ENCODE results near the gene FAM169A. TPM values are rescaled to one million over a fixed set of nuclear protein-coding genes. Genes with fewer than 3 reads are reported as not detected.
"Not testable (repeated sequence)": the region's sequence is repeated elsewhere in the genome, so short reads cannot be mapped to it uniquely, and the experiment has no call there.

The FAM169A gene
- total RNA-seq, 1 donor from 2014 or later = 6.3 TPM

DNA sequence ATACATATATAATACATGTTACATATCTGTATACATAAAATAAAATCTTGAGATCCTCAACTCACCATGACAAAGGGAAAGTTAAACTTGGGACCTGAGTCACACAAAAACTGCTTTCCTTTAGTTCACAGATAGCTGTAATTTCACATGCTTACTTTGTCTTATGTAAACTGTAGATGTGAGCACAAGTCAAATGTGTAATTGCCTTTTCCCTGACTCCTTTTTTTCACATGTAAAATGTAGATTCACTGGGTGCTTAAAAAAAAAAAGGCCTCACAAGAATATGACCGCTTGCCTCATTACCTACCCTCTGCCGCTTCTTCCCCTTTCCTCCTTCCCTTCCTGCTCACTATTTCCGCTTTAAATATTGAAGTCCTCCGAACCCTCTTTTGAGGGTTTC lies 21.9 kb upstream of the FAM169A start:
- intact Hi-C loops (cut with micrococcal nuclease) = no loop called here
- H3K36me3 ChIP-seq = no peaks in the 10 kb centered on the region
- DNase-seq = no peak
- no peaks in the 10 kb centered on the region for H3K9me3 ChIP-seq (replicated peaks)
- peaks cover 8% of the 10 kb centered on the region for H3K27me3 ChIP-seq (ENCODE audit: low read depth)
- H3K27ac ChIP-seq (replicated peaks) = no peak overlapping the region
- no peaks in the 10 kb centered on the region for H3K4me1 ChIP-seq
- no peak overlapping the region for H3K4me3 ChIP-seq
- TF ChIP-seq, protein P1, sequence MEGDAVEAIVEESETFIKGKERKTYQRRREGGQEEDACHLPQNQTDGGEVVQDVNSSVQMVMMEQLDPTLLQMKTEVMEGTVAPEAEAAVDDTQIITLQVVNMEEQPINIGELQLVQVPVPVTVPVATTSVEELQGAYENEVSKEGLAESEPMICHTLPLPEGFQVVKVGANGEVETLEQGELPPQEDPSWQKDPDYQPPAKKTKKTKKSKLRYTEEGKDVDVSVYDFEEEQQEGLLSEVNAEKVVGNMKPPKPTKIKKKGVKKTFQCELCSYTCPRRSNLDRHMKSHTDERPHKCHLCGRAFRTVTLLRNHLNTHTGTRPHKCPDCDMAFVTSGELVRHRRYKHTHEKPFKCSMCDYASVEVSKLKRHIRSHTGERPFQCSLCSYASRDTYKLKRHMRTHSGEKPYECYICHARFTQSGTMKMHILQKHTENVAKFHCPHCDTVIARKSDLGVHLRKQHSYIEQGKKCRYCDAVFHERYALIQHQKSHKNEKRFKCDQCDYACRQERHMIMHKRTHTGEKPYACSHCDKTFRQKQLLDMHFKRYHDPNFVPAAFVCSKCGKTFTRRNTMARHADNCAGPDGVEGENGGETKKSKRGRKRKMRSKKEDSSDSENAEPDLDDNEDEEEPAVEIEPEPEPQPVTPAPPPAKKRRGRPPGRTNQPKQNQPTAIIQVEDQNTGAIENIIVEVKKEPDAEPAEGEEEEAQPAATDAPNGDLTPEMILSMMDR (IDR thresholded peaks at IDR 0.05; ENCODE audit: borderline replicate concordance) = no peak

DNA sequence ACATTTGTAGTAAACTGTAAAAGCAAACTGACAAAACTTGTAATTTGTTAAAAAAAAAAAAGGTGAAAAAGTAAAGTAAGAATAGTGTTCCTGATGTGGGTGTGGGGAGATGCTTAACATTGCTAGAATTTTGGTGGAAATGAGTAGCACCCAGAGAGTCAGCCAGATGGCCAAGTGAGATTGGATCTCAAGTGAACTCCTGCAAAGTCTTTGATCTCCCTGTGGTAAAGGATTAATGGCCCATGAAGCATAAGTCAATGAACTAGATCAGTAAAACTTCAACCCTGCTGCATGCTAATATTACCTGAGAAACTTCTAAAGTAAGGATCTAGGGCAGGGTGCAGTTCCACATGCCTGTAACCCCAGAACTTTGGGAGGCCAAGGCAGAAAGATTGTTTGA lies 19.0 kb upstream of the FAM169A start:
- TF ChIP-seq, protein P1 (IDR thresholded peaks at IDR 0.05; ENCODE audit: borderline replicate concordance) = no peak
- intact Hi-C loops (cut with micrococcal nuclease) = no loop called here
- no peaks in the 10 kb centered on the region for H3K9me3 ChIP-seq (replicated peaks)
- H3K27me3 ChIP-seq (ENCODE audit: low read depth) = peaks cover 8% of the 10 kb centered on the region
- no peaks in the 10 kb centered on the region for H3K36me3 ChIP-seq
- DNase-seq = no peak
- no peak overlapping the region for H3K27ac ChIP-seq (replicated peaks)
- H3K4me3 ChIP-seq = no peak overlapping the region
- H3K4me1 ChIP-seq = no peaks in the 10 kb centered on the region

DNA sequence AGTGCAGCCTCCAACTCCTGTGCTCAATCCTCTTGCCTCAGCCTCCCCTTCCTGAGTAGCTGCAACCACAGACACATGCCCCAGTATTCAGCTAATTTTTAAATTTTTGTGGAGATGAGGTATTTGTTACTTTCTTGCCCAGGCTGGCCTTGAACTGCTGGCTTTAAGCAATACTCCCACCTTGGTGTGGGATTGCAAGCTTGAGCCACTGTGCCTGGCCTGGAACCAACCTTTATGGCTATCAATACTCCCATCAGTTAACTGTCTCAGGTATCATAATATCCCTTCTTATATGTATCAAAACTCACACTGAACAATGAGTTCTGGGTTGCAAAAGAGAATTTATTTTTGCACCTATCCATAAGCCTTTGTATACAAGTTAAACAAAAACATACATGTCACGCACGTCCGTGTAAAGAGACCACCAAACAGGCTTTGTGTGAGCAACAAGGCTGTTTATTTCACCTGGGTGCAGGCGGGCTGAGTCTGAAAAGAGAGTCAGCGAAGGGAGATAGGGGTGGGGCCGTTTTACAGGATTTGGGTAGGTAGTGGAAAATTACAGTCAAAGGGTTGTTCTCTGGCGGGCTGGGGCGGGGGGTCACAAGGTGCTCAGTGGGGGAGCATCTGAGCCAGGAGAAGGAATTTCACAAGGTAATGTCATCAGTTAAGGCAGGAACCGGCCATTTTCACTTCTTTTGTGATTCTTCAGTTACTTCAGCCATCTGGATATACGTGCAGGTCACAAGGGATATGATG lies 16.4 kb upstream of the FAM169A start:
- H3K36me3 ChIP-seq; H3K4me3 ChIP-seq; H3K27ac ChIP-seq (replicated peaks); DNase-seq; H3K9me3 ChIP-seq (replicated peaks); intact Hi-C loops (cut with micrococcal nuclease); H3K27me3 ChIP-seq (ENCODE audit: low read depth); H3K4me1 ChIP-seq: not testable (repeated sequence)

DNA sequence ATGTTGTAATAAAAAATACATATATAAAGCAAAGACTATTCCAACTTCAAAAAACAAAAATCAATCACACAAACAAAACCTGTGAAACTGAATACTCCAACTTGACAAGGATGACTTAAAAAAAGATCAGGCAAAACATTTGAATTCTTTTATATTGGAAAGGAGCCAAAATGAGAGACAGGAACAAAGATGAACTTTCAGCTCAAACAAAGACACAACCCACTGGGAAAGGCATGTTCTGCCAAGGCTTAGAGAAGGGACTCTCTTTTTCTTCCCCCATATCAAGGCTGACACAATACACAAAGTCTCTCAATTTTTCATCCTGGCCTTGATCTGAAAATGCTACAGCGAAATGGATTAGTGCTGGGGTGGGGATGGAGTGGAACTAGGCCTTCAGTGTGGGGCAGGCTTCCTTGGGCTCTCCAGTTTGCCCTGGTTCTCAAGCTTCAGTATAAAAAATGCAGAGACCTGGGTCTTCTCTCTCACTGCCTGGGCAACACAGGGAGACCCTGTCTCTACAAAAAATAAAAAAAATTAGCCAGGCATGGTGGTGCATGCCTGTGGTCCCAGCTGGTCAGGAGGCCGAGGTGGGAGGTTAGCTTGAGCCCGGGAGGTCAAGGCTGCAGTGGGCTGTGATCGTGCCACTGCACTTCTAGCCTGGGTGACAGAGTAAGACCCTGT lies 11.6 kb upstream of the FAM169A start:
- TF ChIP-seq, protein P1 (IDR thresholded peaks at IDR 0.05; ENCODE audit: borderline replicate concordance) = no peak
- no peaks in the 10 kb centered on the region for H3K9me3 ChIP-seq (replicated peaks)
- no peak overlapping the region for H3K27ac ChIP-seq (replicated peaks)

DNA sequence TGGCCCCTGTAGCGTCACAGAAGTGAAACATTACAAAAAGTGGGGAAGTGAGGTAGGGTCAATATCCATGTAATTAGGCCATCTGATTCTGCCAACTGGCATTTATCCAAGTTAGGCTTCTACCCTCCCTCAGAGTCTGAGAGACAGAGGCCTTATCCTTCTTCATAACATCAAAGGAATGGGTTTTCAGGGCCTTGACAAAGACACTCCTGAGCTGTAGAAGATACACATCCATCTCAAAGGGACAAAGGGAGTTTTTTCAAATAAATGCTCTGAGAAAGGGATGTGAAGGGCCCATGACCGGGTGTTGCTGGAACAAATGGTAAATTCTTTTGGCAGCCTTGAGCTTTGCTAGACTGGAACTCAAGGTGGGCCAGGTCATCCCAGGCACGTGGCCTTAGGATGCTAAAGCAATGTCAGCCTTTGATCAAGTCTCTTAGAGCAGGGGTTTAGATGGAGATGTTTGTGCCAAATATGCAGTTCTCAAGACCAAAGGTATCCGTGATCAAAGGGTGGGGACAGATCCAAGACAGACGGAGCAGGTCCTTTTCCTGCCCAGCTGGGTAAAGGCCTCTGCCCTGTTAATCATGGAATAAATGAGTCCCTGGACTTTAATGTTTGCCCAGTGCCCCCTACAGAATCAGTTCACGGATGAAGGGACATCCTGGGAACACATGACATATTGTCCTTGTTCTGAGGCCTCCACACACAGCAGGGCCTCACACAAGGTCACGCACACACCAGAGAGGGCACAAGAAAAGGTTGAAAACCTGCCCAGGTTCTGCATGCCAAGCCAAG lies 10.0 kb upstream of the FAM169A start:
- Histone ChIP-seq H3K27me3 (ENCODE audit: low read depth) (no peaks in the 10 kb centered on the region), H3K36me3 (no peaks in the 10 kb centered on the region), H3K4me3 (no peak overlapping the region), H3K27ac (replicated peaks) (no peak overlapping the region), H3K4me1 (no peaks in the 10 kb centered on the region), H3K9me3 (replicated peaks) (no peaks in the 10 kb centered on the region)
- no peak for DNase-seq
- intact Hi-C loops (cut with micrococcal nuclease) = no loop called here
- TF ChIP-seq, protein P1 (IDR thresholded peaks at IDR 0.05; ENCODE audit: borderline replicate concordance) = no peak

More for the DNA sequence above, 11.6 kb upstream of the FAM169A start:
- H3K27me3 ChIP-seq (ENCODE audit: low read depth) = no peaks in the 10 kb centered on the region
- no peak for DNase-seq
- no peaks in the 10 kb centered on the region for H3K36me3 ChIP-seq
- intact Hi-C loops (cut with micrococcal nuclease) = no loop called here
- no peak overlapping the region for H3K4me3 ChIP-seq
- no peaks in the 10 kb centered on the region for H3K4me1 ChIP-seq

All from left ventricle myocardium inferior (tissue), 1 donor.